Panc1 (cell line): Measurements from ENCODE around the gene ERFL. TPM values are rescaled to one million over a fixed set of nuclear protein-coding genes. Genes with fewer than 3 reads are reported as not detected.

Experiments
- ATAC-seq: fragments of 200-7000 bp; cut with Tn5 transposase; 2 replicates; pipeline ENCODE4 v1.9.1; 2020; ENCODE audit warnings: mild to moderate bottlenecking, moderate library complexity
- BruUV-seq: library from RNA; stranded (reverse); fragments of 400-500 nt; replicated peaks from 2 replicates; lab custom pipeline; 2021; lab: Mats Ljungman, UMichigan
- CTCF ChIA-PET: fragments of 300-600 bp; sonication (Branson Sonifier 250); formaldehyde crosslinking; loops from one replicate; lab custom pipeline; 2022; ENCODE audit warnings: antibody characterized with exemption; lab: Charles Lee
- POLR2A ChIA-PET: fragments of 300-600 bp; sonication (Branson Sonifier 250); formaldehyde crosslinking; loops from one replicate; lab custom pipeline; 2022; ENCODE audit warnings: antibody characterized with exemption; lab: Charles Lee
- DNase-seq: peaks from one replicate; pipeline ENCODE4 v3.0.0-alpha.2; 2010; ENCODE audit warnings: low read depth, low spot score
- H3K27ac ChIP-seq: 2 replicates; pipeline ENCODE4 v1.5.1; 2011; ENCODE audit warnings: mild to moderate bottlenecking, low read length, inconsistent platforms
- H3K27me3 ChIP-seq: fragments of 200-500 bp; sonication (Bioruptor generic); 2 replicates; pipeline ENCODE4 v1.6.0; 2014; ENCODE audit warnings: low read length, inconsistent platforms; ENCODE audit not compliant: control insufficient read depth, insufficient read depth
- H3K36me3 ChIP-seq: fragments of 200-500 bp; sonication (Bioruptor generic); 2 replicates; pipeline ENCODE4 v1.5.1; 2014; ENCODE audit warnings: inconsistent platforms, mild to moderate bottlenecking, low read length, moderate library complexity; ENCODE audit not compliant: control insufficient read depth, insufficient read depth
- H3K4me1 ChIP-seq: 2 replicates; pipeline ENCODE4 v1.5.1; 2011; ENCODE audit warnings: inconsistent platforms, mild to moderate bottlenecking, low read length, moderate library complexity; ENCODE audit not compliant: control insufficient read depth, insufficient read depth
- H3K4me3 ChIP-seq, 2 experiments: 2 replicates each; pipeline ENCODE4 v1.5.1; 2011 to 2012; ENCODE audit warnings: low read depth in 2 of 2, low read length in 2 of 2, mild to moderate bottlenecking in 2 of 2, inconsistent platforms in 1 of 2, moderate library complexity in 1 of 2
- H3K9me3 ChIP-seq: fragments of 200-500 bp; sonication (Bioruptor generic); 2 replicates; pipeline ENCODE4 v1.5.1; 2014; ENCODE audit warnings: low read depth, mild to moderate bottlenecking, inconsistent platforms, low read length, moderate library complexity; ENCODE audit not compliant: control insufficient read depth, insufficient read depth
- CTCF ChIP-seq: fragments of 450-650 bp; IDR thresholded peaks from 2 replicates; pipeline ENCODE4 v1.5.1; 2017; ENCODE audit warnings: mild to moderate bottlenecking
- POLR2AphosphoS5 ChIP-seq: IDR thresholded peaks from 2 replicates; pipeline ENCODE4 v1.6.1; 2012; ENCODE audit warnings: mild to moderate bottlenecking, low read depth, low read length, moderate library complexity
- REST ChIP-seq, 2 experiments: IDR thresholded peaks; 2 replicates each; pipeline ENCODE4 v1.6.1; 2011 to 2012; ENCODE audit warnings: low read depth in 2 of 2, control low read depth in 1 of 2, low read length in 1 of 2, mild to moderate bottlenecking in 1 of 2, moderate library complexity in 1 of 2; ENCODE audit not compliant: insufficient read depth in 1 of 2
- SIN3A ChIP-seq: IDR thresholded peaks from 2 replicates; pipeline ENCODE4 v1.6.1; 2012; ENCODE audit warnings: low read depth, mild to moderate bottlenecking, low read length, moderate library complexity, borderline replicate concordance; ENCODE audit not compliant: insufficient read depth
- TCF7L2 ChIP-seq: IDR thresholded peaks from 2 replicates; pipeline ENCODE4 v1.6.1; 2011; ENCODE audit warnings: mild to moderate bottlenecking, low read depth, low read length, inconsistent platforms
- in situ Hi-C: cut with HindIII; loops from 2 replicates; pipeline ENCODE4 v1.10.0; 2016; ENCODE audit warnings: low sequenced_read_pairs, low pct_unique_long_range_greater_than_20kb
- intact Hi-C: fragments of 100-400 bp; cut with micrococcal nuclease; formaldehyde crosslinking; loops from one replicate; pipeline ENCODE4 v1.10.0; 2022; ENCODE audit not compliant: unreplicated experiment
- total RNA-seq: library from RNA; stranded (reverse); gene quantifications from one replicate; pipeline ENCODE4 v1.2.1, GENCODE V29; 2021; ENCODE audit not compliant: unreplicated experiment

ERFL gene
- total RNA-seq, 1 experiment from 2014 or later = 0.18 TPM

GRCh38 chr19:41919948-41920712 is 8.1 kb downstream of the ERFL start:
- BruUV-seq = no TSS peak
- ATAC-seq (no peak), DNase-seq (no peak)
- Histone ChIP-seq H3K9me3 (no peaks in the 10 kb centered on the region), H3K27me3 (no peaks in the 10 kb centered on the region), H3K27ac (no peak overlapping the region), H3K4me3 (no peak overlapping the region), H3K36me3 (no peaks in the 10 kb centered on the region), H3K4me1 (no peaks in the 10 kb centered on the region)
- in situ Hi-C loops (no loop called here), intact Hi-C loops (no loop called here)
- POLR2A ChIA-PET = no interaction called here
- CTCF ChIA-PET = no interaction called here
- TF ChIP-seq SIN3A (no peak), POLR2AphosphoS5 (no peak)

- TF ChIP-seq CTCF (no peak), REST (IDR thresholded peaks at IDR 0.05; ENCODE audit: insufficient read depth in 1 of 2, low read depth in 2 of 2, low read length in 1 of 2) (no peak), TCF7L2 (no peak), SIN3A (no peak), POLR2AphosphoS5 (no peak)
- POLR2A ChIA-PET = no interaction called here
- Histone ChIP-seq H3K4me3 (no peak overlapping the region), H3K27ac (no peak overlapping the region), H3K9me3 (no peaks in the 10 kb centered on the region), H3K27me3 (no peaks in the 10 kb centered on the region), H3K4me1 (no peaks in the 10 kb centered on the region), H3K36me3 (no peaks in the 10 kb centered on the region)
- no TSS peak for BruUV-seq
- no peak for DNase-seq
- CTCF ChIA-PET = no interaction called here
- ATAC-seq = no peak
- in situ Hi-C loops (no loop called here), intact Hi-C loops (no loop called here)
Observed at GRCh38 chr19:41918653-41919244, 9.5 kb downstream of the ERFL start.

- Histone ChIP-seq H3K27me3 (no peaks in the 10 kb centered on the region), H3K27ac (no peak overlapping the region), H3K9me3 (no peaks in the 10 kb centered on the region), H3K4me3 (no peak overlapping the region), H3K36me3 (no peaks in the 10 kb centered on the region), H3K4me1 (no peaks in the 10 kb centered on the region)
- intact Hi-C loops (no loop called here), in situ Hi-C loops (no loop called here)
- no peak for ATAC-seq
- POLR2A ChIA-PET = no interaction called here
- no peak for TF ChIP-seq CTCF
- BruUV-seq = no TSS peak
- CTCF ChIA-PET = no interaction called here
- no peak for DNase-seq
Observed at GRCh38 chr19:41918095-41918494, 10.2 kb downstream of the ERFL start.
